WERI-Rb-1 (cell line): ENCODE results near the gene GRK6.

Experiments used
- DNase-seq: peaks from one replicate; pipeline ENCODE4 v3.0.0-alpha.2; 2020
- H3K27ac ChIP-seq: fragments of 250-450 bp; sonication (Bioruptor Pico); 2 replicates; pipeline ENCODE4 v1.5.1; 2020; ENCODE audit warnings: mild to moderate bottlenecking, moderate library complexity
- H3K27me3 ChIP-seq: fragments of 250-450 bp; sonication (Bioruptor Pico); 2 replicates; pipeline ENCODE4 v1.5.1; 2021; ENCODE audit warnings: mild to moderate bottlenecking, low read depth, moderate library complexity; ENCODE audit not compliant: insufficient read depth, severe bottlenecking
- H3K36me3 ChIP-seq: fragments of 250-450 bp; sonication (Bioruptor Pico); 2 replicates; pipeline ENCODE4 v1.5.1; 2020; ENCODE audit warnings: mild to moderate bottlenecking, moderate library complexity
- H3K4me3 ChIP-seq: 2 replicates; pipeline ENCODE4 v1.5.1; 2011; ENCODE audit warnings: low read depth, mild to moderate bottlenecking, control low read depth, low read length
- H3K9me3 ChIP-seq: fragments of 250-450 bp; sonication (Bioruptor Pico); 2 replicates; pipeline ENCODE4 v1.5.1; 2021; ENCODE audit warnings: mild to moderate bottlenecking, moderate library complexity; ENCODE audit not compliant: severe bottlenecking
- TF ChIP-seq, protein P1 (sequence below): IDR thresholded peaks from 2 replicates; pipeline ENCODE4 v1.5.1; 2011; ENCODE audit warnings: low read depth, mild to moderate bottlenecking, control low read depth, inconsistent platforms, low read length

Gene GRK6

DNA sequence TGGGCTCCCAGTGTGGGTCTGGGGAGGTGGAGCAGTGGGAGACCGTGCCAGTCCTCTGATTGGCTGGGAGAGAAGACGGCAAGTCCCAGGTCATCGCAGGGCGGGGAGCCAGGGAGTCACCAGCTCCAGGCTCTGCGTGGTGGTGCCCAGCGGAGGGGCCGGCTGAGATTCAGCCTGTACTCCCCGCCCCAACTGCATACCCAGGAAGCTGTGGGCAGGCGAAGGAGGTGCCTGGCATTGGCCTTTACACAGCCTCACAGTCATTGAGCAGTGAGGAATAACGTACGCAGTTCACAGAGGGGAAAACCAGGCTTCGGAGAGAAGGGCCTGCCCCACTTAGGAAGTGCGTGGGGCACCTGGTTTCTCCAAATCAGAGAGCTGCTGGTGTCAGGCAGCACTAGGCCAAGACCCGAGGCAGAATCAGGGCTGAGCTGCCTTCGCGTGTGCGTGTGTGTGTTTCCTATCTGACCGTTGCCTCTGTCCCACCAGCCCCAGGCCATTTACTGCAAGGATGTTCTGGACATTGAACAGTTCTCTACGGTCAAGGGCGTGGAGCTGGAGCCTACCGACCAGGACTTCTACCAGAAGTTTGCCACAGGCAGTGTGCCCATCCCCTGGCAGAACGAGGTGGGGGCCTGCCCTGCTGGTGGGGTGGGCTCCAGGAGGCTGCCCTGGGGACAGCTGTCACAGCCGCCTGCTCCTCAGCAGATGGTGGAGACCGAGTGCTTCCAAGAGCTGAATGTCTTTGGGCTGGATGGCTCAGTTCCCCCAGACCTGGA is 13.9 kb downstream of the GRK6 start:
- H3K27me3 ChIP-seq = no peaks in the 10 kb centered on the region
- no peaks in the 10 kb centered on the region for H3K9me3 ChIP-seq
- no peaks in the 10 kb centered on the region for H3K36me3 ChIP-seq
- TF ChIP-seq, protein P1, sequence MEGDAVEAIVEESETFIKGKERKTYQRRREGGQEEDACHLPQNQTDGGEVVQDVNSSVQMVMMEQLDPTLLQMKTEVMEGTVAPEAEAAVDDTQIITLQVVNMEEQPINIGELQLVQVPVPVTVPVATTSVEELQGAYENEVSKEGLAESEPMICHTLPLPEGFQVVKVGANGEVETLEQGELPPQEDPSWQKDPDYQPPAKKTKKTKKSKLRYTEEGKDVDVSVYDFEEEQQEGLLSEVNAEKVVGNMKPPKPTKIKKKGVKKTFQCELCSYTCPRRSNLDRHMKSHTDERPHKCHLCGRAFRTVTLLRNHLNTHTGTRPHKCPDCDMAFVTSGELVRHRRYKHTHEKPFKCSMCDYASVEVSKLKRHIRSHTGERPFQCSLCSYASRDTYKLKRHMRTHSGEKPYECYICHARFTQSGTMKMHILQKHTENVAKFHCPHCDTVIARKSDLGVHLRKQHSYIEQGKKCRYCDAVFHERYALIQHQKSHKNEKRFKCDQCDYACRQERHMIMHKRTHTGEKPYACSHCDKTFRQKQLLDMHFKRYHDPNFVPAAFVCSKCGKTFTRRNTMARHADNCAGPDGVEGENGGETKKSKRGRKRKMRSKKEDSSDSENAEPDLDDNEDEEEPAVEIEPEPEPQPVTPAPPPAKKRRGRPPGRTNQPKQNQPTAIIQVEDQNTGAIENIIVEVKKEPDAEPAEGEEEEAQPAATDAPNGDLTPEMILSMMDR = no peak
- no peak for DNase-seq
- H3K27ac ChIP-seq = no peak overlapping the region
- H3K4me3 ChIP-seq = no peak overlapping the region

DNA sequence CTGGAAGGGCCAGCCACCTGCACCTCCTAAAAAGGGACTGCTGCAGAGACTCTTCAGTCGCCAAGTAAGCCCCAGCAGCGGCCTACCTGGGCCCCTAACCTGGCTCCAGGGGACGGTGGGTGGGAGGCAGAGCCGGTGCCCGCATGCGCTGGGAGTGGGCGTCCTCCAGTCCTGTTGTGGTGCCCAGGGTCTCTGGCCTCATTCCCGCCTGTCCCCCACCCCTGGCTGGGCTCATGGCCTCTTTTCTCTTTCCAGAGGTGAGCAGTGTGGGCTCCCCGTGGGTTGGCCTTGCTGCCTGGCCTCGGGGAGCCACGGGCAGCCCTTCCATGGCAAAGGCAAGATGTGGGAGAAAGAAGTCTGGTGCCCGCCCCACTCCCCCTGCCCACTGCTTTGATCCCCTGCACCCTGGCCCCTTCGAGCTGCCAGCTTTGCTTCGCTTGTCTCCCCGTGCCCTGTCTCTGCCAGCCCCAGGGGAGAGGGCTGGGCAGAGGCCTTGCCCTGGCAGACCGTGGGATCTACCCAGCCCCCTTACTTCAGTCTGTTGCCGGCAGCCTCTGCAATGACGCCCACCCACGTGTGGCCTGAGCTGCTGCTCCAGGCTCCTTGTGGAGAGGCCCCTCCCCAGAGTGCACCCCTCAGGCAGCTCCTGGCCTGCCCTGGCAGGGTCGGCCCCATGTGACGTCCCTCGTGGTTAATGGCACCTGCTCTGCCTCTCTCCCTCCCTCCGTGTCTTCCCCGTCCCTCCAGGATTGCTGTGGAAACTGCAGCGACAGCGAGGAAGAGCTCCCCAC is 14.7 kb downstream of the GRK6 start:
- Histone ChIP-seq H3K27me3 (no peaks in the 10 kb centered on the region), H3K27ac (no peak overlapping the region), H3K36me3 (no peaks in the 10 kb centered on the region), H3K9me3 (no peaks in the 10 kb centered on the region), H3K4me3 (no peak overlapping the region)
- DNase-seq = no peak
- TF ChIP-seq, protein P1 = no peak

DNA sequence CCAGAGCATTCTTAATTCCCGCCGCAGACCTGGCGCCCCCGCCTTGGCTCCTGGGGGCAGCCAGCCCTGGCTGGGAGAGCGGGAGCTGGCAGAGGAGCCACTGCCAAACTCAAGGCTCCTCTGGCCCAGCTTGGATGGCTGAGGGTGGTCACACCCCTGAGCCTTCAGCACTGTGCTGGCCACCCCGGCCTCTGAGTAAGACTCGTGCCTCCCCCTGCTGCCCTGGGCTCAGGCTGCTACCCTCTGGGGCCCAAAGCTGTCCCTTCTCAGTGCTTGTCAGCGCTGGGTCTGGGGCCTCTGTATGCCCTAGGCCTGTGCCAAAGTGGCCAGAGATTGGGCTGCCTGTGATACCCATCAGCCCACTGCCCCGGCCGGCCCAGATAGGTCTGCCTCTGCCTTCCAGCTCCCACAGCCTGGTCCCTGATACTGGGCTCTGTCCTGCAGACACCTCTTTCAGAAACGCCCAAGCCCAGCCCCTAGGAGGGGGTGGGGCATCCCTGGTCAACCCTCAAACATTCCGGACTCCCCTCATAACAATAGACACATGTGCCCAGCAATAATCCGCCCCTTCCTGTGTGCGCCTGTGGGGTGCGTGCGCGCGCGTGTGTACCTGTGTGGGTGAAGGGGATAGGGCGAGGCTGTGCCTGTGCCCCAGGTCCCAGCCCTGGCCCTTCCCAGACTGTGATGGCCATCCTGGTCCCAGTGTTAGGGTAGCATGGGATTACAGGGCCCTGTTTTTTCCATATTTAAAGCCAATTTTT is 15.8 kb downstream of the GRK6 start:
- no peaks in the 10 kb centered on the region for H3K27me3 ChIP-seq
- no peak for DNase-seq
- H3K4me3 ChIP-seq = no peak overlapping the region
- no peaks in the 10 kb centered on the region for H3K36me3 ChIP-seq
- no peak overlapping the region for H3K27ac ChIP-seq
- TF ChIP-seq, protein P1 = no peak
- no peaks in the 10 kb centered on the region for H3K9me3 ChIP-seq

DNA sequence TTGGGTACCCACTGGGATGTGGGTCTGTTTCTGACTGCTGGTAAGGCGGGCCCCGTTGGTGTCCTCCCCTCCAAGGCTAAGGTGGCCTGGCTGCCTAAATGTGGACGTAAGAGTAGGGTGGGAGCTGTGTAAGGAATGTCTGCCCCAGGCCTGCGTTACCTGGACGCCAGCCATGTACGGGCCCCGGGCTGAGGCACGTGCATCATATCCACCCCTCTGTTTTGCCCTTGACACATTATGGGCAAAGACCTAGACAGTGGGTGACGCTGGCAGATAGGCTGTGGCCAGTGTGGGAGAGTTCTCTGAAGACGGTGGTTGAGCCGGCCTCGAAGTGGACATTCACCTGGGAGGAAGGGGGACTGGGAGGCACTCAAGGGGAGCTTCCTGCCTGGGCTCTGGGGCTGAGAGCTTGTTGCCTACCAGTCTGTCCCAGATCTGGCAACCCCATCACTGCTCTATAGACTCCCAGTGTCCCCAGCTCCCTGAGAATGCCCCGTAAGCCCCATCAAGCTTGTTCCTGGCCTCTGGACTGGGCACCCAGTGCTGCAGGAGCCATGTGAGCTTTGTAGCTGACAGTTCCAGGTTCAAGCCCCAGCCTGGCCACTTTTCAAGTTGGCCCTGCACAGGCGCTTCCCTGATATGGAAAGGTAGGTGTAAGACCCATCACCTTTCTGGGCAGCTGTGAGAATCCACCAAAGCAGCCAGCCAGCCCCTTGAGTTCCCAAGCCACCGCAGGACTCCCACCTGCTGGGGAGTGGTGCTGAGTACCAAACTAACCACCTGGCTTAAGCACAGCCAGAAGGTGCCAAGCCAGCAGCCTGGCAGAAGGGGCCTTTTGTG is 16.9 kb downstream of the GRK6 start:
- TF ChIP-seq, protein P1 = no peak
- Histone ChIP-seq H3K27me3 (no peaks in the 10 kb centered on the region), H3K27ac (no peak overlapping the region), H3K9me3 (no peaks in the 10 kb centered on the region), H3K36me3 (no peaks in the 10 kb centered on the region), H3K4me3 (no peak overlapping the region)
- no peak for DNase-seq
